GM18907 (cell line): ENCODE data around the gene TRAPPC13.
"Not testable (repeated sequence)": the region's sequence is repeated elsewhere in the genome, so short reads cannot be mapped to it uniquely, and the experiment has no call there.

ENCODE experiments used
- ATAC-seq: cut with Tn5 transposase; IDR thresholded peaks from one replicate; pipeline ENCODE4 v1.9.1; 2021; ENCODE audit warnings: mild to moderate bottlenecking, moderate library complexity; ENCODE audit not compliant: unreplicated experiment

The TRAPPC13 gene

GRCh38 chr5:65624571-65625555, at the start of gene TRAPPC13, which contains the start of gene SHLD3:
Gene TRAPPC13 (plus strand): TSS chr5:65625027. CDS start chr5:65625061, 34 bp downstream.
Gene SHLD3 (plus strand): TSS chr5:65625027. CDS start chr5:65629588, 4,561 bp downstream.
- peak; percentile 84 for ATAC-seq

GRCh38 chr5:65577141-65577540, 47.7 kb upstream of the TRAPPC13 start:
- no peak for ATAC-seq

GRCh38 chr5:65588694-65589093, 36.1 kb upstream of the TRAPPC13 start:
- no peak for ATAC-seq

- ATAC-seq = not testable (repeated sequence)
Measured at GRCh38 chr5:65601761-65602160, 23.1 kb upstream of the TRAPPC13 start.

GRCh38 chr5:65611524-65611923, 13.3 kb upstream of the TRAPPC13 start:
- ATAC-seq = no peak

- ATAC-seq = no peak
Measured at GRCh38 chr5:65612298-65612907, 12.4 kb upstream of the TRAPPC13 start.

GRCh38 chr5:65620021-65620420, 4.8 kb upstream of the TRAPPC13 start:
- no peak for ATAC-seq

- ATAC-seq = not testable (repeated sequence)
Measured at GRCh38 chr5:65621961-65622360, 2.9 kb upstream of the TRAPPC13 start.

- ATAC-seq = no peak
Measured at GRCh38 chr5:65623482-65623881, 1.3 kb upstream of the TRAPPC13 start.

GRCh38 chr5:65624025-65624570, 729 bp upstream of the TRAPPC13 start, which contains the start of gene TRIM23:
Gene TRIM23 (minus strand): TSS chr5:65624333. CDS start chr5:65624274, 59 bp downstream.
- peak; percentile 94 for ATAC-seq

- no peak for ATAC-seq
Measured at GRCh38 chr5:65625743-65626142, 916 bp downstream of the TRAPPC13 start.

- no peak for ATAC-seq
Measured at GRCh38 chr5:65630981-65631380, 6.2 kb downstream of the TRAPPC13 start.

GRCh38 chr5:65640240-65640639, 15.4 kb downstream of the TRAPPC13 start:
- no peak for ATAC-seq

GRCh38 chr5:65646938-65647337, 22.1 kb downstream of the TRAPPC13 start:
- ATAC-seq = no peak

- ATAC-seq = no peak
Measured at GRCh38 chr5:65647941-65648340, 23.1 kb downstream of the TRAPPC13 start.

- ATAC-seq = no peak
Measured at GRCh38 chr5:65651144-65651543, 26.3 kb downstream of the TRAPPC13 start.

GRCh38 chr5:65654713-65655112, 29.9 kb downstream of the TRAPPC13 start:
- ATAC-seq = no peak

- no peak for ATAC-seq
Measured at GRCh38 chr5:65663804-65664521, 39.1 kb downstream of the TRAPPC13 start.

- ATAC-seq = no peak
Measured at GRCh38 chr5:65668696-65669095, 43.9 kb downstream of the TRAPPC13 start.

GRCh38 chr5:65672796-65673195, 48.0 kb downstream of the TRAPPC13 start:
- no peak for ATAC-seq

GRCh38 chr5:65674749-65675148, 49.9 kb downstream of the TRAPPC13 start:
- ATAC-seq = no peak
